ENCODE data around the gene SLIT1.

DNA sequence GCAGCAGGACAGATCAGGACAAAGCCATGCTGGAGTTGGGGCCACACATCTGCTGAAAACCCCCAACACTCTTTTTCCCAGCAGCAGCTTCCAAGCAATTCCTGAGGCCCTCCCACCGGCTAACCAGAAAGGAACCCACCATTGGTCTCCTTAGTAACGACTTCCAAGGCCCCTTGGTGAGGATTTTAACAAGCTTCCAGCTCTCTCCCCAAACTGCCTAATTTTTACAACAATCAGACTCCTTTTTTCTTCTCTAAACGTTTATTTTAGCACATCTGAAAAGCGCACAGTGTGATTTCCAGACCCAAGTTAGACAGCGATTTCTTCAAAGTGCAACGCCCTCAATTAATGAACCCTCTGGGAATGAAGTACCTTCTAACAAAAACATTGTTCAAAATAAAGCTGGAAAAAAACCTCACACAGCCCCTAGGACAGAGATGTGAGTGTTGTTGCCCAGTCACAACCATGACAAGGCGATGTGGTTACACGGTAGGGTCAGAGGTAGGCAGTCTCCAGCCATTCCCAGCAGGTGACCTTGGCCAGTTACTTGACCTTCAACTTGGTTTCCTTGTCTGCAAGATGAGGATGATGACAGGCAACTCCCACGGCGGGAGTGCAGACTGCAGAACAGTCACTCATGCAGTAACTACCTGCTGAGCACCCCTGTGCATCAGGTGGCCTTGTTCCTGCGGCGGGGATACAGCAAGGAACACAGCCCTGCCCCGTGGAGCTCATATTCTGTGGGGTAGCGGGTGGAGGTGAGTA is 82.3 kb downstream of the SLIT1 start:
- TF ChIP-seq, protein P1, sequence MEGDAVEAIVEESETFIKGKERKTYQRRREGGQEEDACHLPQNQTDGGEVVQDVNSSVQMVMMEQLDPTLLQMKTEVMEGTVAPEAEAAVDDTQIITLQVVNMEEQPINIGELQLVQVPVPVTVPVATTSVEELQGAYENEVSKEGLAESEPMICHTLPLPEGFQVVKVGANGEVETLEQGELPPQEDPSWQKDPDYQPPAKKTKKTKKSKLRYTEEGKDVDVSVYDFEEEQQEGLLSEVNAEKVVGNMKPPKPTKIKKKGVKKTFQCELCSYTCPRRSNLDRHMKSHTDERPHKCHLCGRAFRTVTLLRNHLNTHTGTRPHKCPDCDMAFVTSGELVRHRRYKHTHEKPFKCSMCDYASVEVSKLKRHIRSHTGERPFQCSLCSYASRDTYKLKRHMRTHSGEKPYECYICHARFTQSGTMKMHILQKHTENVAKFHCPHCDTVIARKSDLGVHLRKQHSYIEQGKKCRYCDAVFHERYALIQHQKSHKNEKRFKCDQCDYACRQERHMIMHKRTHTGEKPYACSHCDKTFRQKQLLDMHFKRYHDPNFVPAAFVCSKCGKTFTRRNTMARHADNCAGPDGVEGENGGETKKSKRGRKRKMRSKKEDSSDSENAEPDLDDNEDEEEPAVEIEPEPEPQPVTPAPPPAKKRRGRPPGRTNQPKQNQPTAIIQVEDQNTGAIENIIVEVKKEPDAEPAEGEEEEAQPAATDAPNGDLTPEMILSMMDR (IDR thresholded peaks at IDR 0.05; ENCODE audit: insufficient read depth, low read depth, low read length) = no peak
- no peak for TF ChIP-seq EZH2 (IDR thresholded peaks at IDR 0.05; ENCODE audit: insufficient read depth, low read length)
